Calu3 (cell line): Measurements from ENCODE around the gene DBP. TPM values are rescaled to one million over a fixed set of nuclear protein-coding genes. Genes with fewer than 3 reads are reported as not detected.

Source experiments
- BruUV-seq: library from RNA; stranded (reverse); fragments of 400-500 nt; replicated peaks from 2 replicates; lab custom pipeline; 2021; lab: Mats Ljungman, UMichigan
- CTCF ChIA-PET: fragments of 300-600 bp; sonication (Branson Sonifier 250); formaldehyde crosslinking; loops from one replicate; lab custom pipeline; 2022; ENCODE audit warnings: antibody characterized with exemption; lab: Charles Lee
- DNase-seq: peaks from one replicate; pipeline ENCODE4 v3.0.0; 2022
- H3K27ac Mint-ChIP-seq: one replicate; pipeline ENCODE4 v1.8.0; 2022; ENCODE audit warnings: mixed read lengths; ENCODE audit not compliant: unreplicated experiment
- H3K27me3 Mint-ChIP-seq: one replicate; pipeline ENCODE4 v1.8.0; 2022; ENCODE audit warnings: mixed read lengths; ENCODE audit not compliant: unreplicated experiment
- H3K36me3 Mint-ChIP-seq: one replicate; pipeline ENCODE4 v1.8.0; 2022; ENCODE audit warnings: mild to moderate bottlenecking, moderate library complexity, mixed read lengths; ENCODE audit not compliant: insufficient read depth, unreplicated experiment
- H3K4me1 Mint-ChIP-seq: one replicate; pipeline ENCODE4 v1.8.0; 2022; ENCODE audit warnings: mild to moderate bottlenecking, low read depth, mixed read lengths; ENCODE audit not compliant: unreplicated experiment
- H3K4me3 Mint-ChIP-seq: one replicate; pipeline ENCODE4 v1.8.0; 2022; ENCODE audit warnings: mild to moderate bottlenecking, low read depth, moderate library complexity, mixed read lengths; ENCODE audit not compliant: unreplicated experiment
- H3K9me3 Mint-ChIP-seq: one replicate; pipeline ENCODE4 v1.8.0; 2022; ENCODE audit warnings: low read depth, mixed read lengths; ENCODE audit not compliant: unreplicated experiment
- CTCF ChIP-seq: fragments of 200-600 bp; IDR thresholded peaks from one replicate; pipeline ENCODE4 v1.8.0; 2022; ENCODE audit warnings: antibody characterized with exemption; ENCODE audit not compliant: unreplicated experiment
- intact Hi-C: fragments of 100-400 bp; cut with micrococcal nuclease; formaldehyde crosslinking; loops from one replicate; pipeline ENCODE4 v1.10.0; 2022; ENCODE audit not compliant: unreplicated experiment
- total RNA-seq: library from RNA; stranded (reverse); gene quantifications from 2 replicates; pipeline ENCODE4 v1.2.3, GENCODE V29; 2022

Gene DBP
- total RNA-seq, 1 experiment from 2014 or later, result 4.3 TPM

DNA sequence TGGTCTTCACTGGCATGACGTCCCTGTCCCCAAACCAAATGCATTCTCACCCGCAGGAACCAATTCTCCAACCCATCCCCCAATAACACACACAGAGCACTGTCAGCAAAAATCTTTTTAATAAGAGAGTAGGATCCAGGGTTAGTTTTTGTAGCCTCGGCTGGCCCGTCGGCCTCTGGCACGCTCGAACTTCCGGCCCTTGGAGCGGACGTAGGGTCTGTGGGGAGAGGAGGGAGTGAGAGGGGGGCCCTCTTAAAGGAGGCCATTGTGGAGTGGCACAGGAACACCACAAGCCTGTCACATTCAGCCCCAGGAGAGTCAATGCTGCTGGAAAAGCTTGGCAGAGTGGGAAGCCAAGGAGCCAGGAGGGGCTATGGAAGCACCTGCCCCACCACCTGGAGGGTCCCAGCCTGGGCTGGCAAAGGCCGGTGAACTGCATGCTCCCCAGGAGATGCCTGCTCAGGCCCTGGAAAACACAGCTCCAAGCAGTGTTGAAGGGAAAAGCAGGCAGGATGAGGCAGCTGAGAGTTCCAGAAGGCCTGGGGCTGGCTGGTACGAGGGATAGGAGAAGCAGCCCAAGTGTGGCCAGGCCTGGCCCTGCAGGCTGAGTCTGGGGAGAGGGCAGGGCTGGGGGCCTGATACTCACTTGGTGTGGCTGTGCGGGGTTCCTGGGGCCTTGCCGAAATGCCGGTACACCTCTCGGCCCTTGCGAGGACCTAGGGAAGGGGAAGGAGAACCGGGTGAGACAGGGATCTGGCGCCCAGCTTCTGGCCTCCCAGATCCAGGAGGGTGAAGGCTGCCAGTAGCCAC, 21.7 kb downstream of the DBP start:
- CTCF ChIA-PET, result interaction anchor here (0.7 kb wide), 1 partner anchor 109 kb away, joined by 4 read pairs; no protein-coding TSS in a partner anchor
- H3K9me3 Mint-ChIP-seq, result no peaks in the 10 kb centered on the region
- H3K36me3 Mint-ChIP-seq, result peaks cover 73% of the 10 kb centered on the region
- H3K27me3 Mint-ChIP-seq, result no peaks in the 10 kb centered on the region
- DNase-seq, result no peak
- TF ChIP-seq CTCF, result no peak
- intact Hi-C loops, result no loop called here
- peaks cover 54% of the 10 kb centered on the region for H3K4me1 Mint-ChIP-seq
- H3K4me3 Mint-ChIP-seq, result peak overlapping the region; percentile 94
- peak overlapping the region; percentile 100 for H3K27ac Mint-ChIP-seq
- no TSS peak for BruUV-seq

DNA sequence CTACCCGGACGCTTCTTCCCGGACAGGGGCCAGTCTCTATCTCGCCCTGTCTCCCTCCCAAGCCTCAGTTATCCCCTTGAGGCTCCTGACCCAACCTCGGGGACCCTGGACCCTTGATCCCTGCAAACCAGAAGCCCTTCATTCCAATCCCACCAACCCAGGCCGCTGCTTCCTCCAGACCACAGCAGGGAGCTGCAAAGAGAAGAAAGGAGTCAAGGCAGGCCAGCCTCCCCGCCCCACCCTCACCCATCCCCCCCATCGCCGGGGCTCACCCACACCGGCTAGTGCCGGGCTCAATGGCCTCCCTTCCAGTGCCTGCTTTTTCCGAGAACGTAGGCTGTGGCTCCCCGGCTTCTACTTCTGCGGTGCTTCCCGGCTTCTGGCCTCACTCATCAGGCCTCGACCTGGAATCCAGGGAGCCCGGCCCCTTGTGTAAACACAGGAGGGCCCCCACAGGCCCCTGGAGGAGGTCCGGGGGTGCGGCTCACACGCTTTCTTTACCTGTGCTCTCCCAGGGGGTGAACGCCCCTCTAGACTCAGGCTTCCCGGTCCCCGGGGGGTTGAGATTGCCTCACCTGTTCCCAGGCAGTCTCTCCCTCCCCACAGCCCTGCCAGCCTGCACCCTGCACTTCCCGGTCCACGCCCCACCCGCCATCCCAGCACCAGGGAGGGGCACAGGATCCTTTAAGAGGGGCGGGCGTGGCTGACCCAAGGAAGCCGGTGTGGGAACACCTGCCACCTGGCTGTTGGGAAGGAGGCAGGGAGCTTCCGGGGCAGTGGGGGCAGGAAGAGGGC, 22.5 kb downstream of the DBP start, which contains the start of gene FAM83E:
TSS of gene FAM83E (minus strand) at position 641 of the 795 bp plus-strand sequence. CDS start 1,704 bp downstream, outside the sequence.
- DNase-seq, result peak; percentile 92
- H3K27ac Mint-ChIP-seq, result peak within 1 kb of the TSS; percentile 100
- H3K4me3 Mint-ChIP-seq, result peak within 1 kb of the TSS; percentile 94
- H3K36me3 Mint-ChIP-seq, result peaks cover 72% of the 10 kb centered on the region
- H3K9me3 Mint-ChIP-seq, result no peaks in the 10 kb centered on the region
- CTCF ChIA-PET, result interaction anchor here (0.6 to 0.7 kb wide), 2 partner anchors 110 to 251 kb away, joined by 3 to 4 read pairs; partner anchors contain the start of genes SYNGR4 and TMEM143
- TF ChIP-seq CTCF, result no peak
- H3K4me1 Mint-ChIP-seq, result peaks cover 48% of the 10 kb centered on the region
- BruUV-seq, result no TSS peak
- no peaks in the 10 kb centered on the region for H3K27me3 Mint-ChIP-seq
- intact Hi-C loops, result no loop called here

DNA sequence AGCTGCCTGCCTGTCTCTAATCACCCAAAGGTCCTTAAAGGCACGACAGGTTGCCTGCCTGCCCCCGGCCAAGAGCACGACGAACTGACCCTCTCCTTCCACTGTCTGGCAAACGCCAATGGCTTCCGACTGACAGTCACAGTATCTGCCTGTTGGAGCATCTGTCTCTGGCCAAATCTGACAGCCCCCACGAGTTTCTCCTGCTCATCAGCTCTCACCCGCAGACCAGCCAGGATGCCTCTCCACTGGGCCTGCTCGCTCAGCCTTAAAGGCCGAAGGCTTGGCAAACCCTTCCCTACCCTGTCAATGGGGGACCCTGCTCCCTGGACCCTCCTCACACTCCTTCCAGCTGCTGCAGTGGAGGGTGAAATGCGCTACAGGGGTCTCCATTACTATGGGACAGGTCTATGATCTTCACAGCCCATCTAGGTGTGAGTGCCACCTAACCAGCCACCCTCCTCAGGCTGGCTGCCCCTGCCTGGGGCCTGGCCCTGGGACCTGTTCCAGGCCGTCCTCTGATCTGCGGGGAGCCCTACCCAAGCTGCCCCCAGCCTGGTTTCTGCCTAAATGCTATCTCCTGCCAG, 23.2 kb downstream of the DBP start:
- no TSS peak for BruUV-seq
- Mint-ChIP-seq H3K27ac (peak overlapping the region; percentile 100), H3K9me3 (no peaks in the 10 kb centered on the region), H3K36me3 (peaks cover 65% of the 10 kb centered on the region), H3K27me3 (no peaks in the 10 kb centered on the region), H3K4me3 (peak overlapping the region; percentile 94), H3K4me1 (peaks cover 43% of the 10 kb centered on the region)
- TF ChIP-seq CTCF, result no peak
- intact Hi-C loops, result no loop called here
- no peak for DNase-seq
- CTCF ChIA-PET, result no interaction called here
